Kidney epithelial cell (primary cell): Measurements from ENCODE around the gene PACS2. TPM values are rescaled to one million over a fixed set of nuclear protein-coding genes. Genes with fewer than 3 reads are reported as not detected.
"Not testable (repeated sequence)": the region's sequence is repeated elsewhere in the genome, so short reads cannot be mapped to it uniquely, and the experiment has no call there.

Source experiments
- DNase-seq: peaks from one replicate; pipeline ENCODE4 v3.0.0-alpha.2; 2010; ENCODE audit warnings: low read depth
- H3K27me3 ChIP-seq: 2 replicates; pipeline ENCODE4 v1.6.0; 2011; ENCODE audit warnings: low read length; ENCODE audit not compliant: control insufficient read depth, insufficient read depth
- H3K36me3 ChIP-seq: 2 replicates; pipeline ENCODE4 v1.5.1; 2011; ENCODE audit warnings: low read length; ENCODE audit not compliant: control insufficient read depth, insufficient read depth
- H3K4me3 ChIP-seq: 2 replicates; pipeline ENCODE4 v1.5.1; 2011; ENCODE audit warnings: low read depth, mild to moderate bottlenecking, control low read depth, low read length
- total RNA-seq: library from RNA; depleted of rRNA; stranded (reverse); fragments of >200 nt; gene quantifications from 2 replicates; pipeline ENCODE4 v1.2.3, GENCODE V29; 2015
- TF ChIP-seq, protein P1 (sequence below): IDR thresholded peaks from 2 replicates; pipeline ENCODE4 v1.5.1; 2011; ENCODE audit warnings: mild to moderate bottlenecking, moderate library complexity, low read length, control low read depth, inconsistent platforms; ENCODE audit not compliant: insufficient read depth, poor library complexity, severe bottlenecking

The PACS2 gene
- total RNA-seq, 1 donor from 2014 or later: 105 TPM

DNA sequence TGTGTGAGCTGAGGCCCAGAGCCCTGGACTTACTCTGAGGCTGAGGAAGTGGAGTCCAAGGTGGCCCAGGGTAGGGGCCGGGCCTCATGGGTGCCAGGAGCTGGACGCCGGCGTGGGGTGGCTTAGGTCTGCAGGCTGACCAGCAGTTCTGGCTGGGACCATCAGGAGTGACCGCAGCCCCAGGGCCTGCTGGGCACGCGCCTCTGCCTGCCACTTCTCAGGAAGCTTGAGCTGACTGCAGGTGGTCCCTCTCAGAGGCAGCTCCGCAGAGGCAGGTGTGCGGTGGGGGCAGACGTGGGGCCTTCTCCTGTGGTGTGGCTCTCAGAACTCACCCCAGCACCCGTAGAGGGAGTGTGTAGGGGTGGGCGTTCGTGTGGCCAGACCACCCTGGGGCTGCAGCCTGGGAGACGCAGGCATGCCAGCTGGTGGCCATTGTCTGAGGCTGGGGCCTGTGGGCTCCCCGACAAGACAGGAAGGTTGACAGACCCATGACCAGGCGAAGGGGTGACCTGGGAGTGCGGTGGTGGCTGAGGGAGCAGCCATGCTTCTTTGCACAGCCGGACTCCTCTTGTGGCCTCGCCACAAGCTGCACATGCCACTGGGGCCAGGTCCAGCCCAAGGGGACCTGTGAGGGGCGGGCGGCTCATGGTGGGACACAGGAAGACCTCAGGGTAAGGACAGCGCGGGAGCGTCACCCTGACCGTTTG lies 43.7 kb downstream of the PACS2 start:
- TF ChIP-seq, protein P1, sequence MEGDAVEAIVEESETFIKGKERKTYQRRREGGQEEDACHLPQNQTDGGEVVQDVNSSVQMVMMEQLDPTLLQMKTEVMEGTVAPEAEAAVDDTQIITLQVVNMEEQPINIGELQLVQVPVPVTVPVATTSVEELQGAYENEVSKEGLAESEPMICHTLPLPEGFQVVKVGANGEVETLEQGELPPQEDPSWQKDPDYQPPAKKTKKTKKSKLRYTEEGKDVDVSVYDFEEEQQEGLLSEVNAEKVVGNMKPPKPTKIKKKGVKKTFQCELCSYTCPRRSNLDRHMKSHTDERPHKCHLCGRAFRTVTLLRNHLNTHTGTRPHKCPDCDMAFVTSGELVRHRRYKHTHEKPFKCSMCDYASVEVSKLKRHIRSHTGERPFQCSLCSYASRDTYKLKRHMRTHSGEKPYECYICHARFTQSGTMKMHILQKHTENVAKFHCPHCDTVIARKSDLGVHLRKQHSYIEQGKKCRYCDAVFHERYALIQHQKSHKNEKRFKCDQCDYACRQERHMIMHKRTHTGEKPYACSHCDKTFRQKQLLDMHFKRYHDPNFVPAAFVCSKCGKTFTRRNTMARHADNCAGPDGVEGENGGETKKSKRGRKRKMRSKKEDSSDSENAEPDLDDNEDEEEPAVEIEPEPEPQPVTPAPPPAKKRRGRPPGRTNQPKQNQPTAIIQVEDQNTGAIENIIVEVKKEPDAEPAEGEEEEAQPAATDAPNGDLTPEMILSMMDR: no peak
- no peaks in the 10 kb centered on the region for H3K36me3 ChIP-seq
- no peak for DNase-seq
- no peaks in the 10 kb centered on the region for H3K27me3 ChIP-seq
- no peak overlapping the region for H3K4me3 ChIP-seq

DNA sequence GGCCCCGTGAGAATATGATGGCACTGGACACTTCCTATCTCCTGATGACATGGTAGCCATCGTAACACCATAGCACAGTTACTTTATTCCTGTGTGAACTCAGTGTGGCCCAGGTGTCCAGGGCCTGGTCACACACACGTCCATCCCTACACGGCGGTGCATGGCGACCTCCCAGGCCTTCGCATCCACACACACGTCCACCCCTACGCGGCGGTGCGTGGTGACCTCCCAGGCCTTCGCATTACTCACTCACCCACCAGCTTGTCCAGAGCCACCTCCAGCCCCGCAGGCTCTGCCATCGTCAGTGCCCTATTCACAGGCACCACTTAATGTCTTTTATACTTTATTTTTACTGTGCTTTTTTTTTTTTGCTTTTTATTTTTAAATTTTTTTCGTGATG lies 44.4 kb downstream of the PACS2 start:
- no peak for DNase-seq
- no peak overlapping the region for H3K4me3 ChIP-seq
- no peaks in the 10 kb centered on the region for H3K27me3 ChIP-seq
- no peaks in the 10 kb centered on the region for H3K36me3 ChIP-seq
- TF ChIP-seq, protein P1: no peak

DNA sequence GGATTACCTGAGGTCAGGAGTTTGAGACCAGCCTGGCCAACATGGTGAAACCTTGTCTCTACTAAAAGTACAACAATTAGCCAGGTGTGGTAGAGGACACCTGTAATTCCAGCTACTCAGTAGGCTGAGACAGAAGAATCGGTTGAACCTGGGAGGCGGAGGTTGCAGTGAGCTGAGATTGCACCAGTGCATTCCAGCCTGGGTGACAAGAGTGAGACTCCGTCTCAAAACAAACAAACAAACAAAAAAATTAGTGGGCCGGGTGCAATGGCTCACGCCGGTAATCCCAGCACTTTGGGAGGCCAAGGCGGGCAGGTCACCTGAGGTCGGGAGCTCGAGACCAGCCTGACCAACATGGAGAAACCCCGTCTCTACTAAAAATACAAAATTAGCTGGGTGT lies 46.9 kb downstream of the PACS2 start:
- H3K4me3 ChIP-seq, H3K36me3 ChIP-seq, DNase-seq, H3K27me3 ChIP-seq: not testable (repeated sequence)

DNA sequence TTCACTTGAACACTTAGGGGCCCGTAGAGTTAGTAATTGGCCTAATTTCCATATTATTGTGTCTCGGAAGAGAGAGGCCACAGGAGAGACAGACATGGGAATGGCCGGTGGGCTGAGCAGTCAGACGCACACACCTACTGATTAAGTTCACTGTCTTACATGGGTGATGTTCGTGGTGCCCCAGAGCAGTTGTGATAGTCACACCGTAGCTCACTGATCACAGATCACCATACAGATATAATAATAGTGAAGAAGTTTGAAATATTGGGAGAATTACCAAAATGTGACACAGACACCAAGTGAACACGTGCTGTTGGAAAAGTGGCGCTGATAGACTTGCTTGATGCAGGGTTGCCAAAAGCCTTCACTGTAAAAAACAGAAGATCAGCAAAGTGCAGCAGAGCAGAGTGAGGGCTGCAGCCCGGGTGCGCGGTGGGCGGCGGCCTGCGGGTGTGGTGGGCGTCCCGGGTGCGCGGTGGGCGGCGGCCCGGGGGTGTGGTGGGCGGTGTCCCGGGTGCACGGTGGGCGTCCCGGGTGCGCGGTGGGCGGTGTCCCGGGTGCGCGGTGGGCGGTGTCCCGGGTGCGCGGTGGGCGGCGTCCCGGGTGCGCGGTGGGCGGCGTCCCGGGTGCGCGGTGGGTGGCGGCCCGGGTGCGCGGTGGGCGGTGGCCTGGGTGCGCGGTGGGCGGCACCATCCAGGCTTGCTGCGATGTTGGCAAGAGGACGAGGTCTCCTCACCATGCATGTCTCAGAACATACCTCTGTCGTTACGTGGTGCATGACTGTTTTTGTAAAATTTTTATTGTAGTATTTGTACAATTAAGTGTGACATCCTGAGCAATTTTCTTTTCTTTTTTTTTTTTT lies 49.5 kb downstream of the PACS2 start:
- H3K27me3 ChIP-seq: no peaks in the 10 kb centered on the region
- H3K4me3 ChIP-seq: no peak overlapping the region
- DNase-seq: no peak
- H3K36me3 ChIP-seq: no peaks in the 10 kb centered on the region
- TF ChIP-seq, protein P1: no peak

DNA sequence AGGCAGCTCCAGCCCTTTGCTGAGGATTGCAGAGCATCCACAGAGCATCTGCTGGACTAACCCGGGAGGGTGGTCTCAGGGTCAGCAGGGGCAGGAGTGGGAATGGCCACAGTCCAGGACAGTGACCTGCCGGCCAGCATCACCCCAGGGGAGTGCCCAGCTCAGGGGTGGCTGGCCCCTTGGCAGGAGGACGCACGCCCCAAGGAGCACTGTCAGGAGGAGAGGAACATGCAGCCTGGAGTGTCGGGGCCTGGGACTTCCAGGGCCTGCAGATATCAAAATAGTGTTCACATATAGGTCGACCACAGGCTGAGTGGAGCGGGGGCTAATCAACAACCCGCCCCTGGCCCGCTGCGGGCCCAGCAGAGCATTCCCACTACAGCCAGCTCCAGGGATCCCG lies 50.6 kb downstream of the PACS2 start:
- Histone ChIP-seq H3K36me3 (no peaks in the 10 kb centered on the region), H3K27me3 (no peaks in the 10 kb centered on the region), H3K4me3 (no peak overlapping the region)
- TF ChIP-seq, protein P1: no peak
- DNase-seq: no peak

DNA sequence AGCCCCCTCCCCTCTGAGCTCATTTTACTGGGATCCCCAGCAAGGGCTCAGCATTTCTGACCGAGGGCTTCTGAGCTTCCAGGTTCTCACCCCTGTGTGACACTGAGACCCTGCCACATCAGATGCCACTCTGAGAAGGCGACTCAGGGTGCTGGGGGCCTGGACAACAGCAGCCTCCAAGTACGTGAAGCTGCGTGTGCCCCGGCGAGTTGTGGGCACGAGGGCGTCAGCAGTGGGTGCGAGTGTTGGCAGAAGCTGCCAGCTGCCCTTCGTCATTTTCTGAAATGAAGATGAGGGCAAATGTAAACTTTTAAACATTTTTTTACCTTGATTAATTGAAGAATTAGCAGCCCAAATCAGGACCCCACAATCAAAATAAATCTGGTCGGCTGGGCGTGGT lies 51.1 kb downstream of the PACS2 start:
- TF ChIP-seq, protein P1: no peak
- no peak for DNase-seq
- no peak overlapping the region for H3K4me3 ChIP-seq
- no peaks in the 10 kb centered on the region for H3K27me3 ChIP-seq
- no peaks in the 10 kb centered on the region for H3K36me3 ChIP-seq
